Measurements from ENCODE around the gene MBLAC1. TPM values are rescaled to one million over a fixed set of nuclear protein-coding genes. Genes with fewer than 3 reads are reported as not detected.

MBLAC1 gene
- total and polyA plus RNA-seq, 9 of the 15 experiments (the other 6 are each of a cell fraction or from before 2014, with no cell fraction given), result 0.03 to 3.1 (median 0.52) TPM

DNA sequence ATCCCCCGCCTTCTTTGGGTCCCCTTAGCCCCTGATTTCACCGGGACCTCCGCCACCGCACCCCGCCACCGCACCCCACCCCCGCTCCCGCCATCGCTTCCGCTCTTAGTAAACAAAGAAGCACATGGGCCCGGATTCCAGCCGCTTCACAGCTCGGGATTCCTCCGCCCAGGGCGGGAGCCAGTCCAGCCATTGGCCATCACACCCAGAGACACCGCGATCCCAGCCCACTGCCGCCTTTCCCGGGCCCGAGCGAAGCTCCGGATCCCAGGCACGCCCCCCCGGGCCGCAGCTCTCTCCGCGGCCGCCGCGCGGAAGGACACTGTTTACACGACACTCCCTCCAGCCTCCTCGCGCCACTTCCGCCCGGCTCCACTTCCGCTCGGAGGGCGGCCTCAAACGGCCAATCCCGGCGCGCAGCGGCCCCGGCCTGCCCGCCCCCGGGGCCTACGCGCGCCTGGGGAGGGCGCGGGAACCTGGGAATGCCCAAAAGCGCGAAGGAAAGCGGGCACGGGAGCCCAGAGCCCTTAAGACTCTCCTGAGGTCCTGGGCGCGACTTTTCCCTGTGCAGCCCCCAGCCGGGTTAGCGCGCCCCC lies 26.2 kb upstream of the MBLAC1 start (continued):
- no peak for TF ChIP-seq SMARCB1 (IDR thresholded peaks at IDR 0.05; ENCODE audit: insufficient read length, low read depth)
- TF ChIP-seq MEF2D (tag; conservative IDR thresholded peaks at IDR 0.05; ENCODE audit: low read depth), result no peak
- TF ChIP-seq SMARCA5 (IDR thresholded peaks at IDR 0.05), result no peak
- TF ChIP-seq COPS2 (conservative IDR thresholded peaks at IDR 0.05), result no peak
- no peak for TF ChIP-seq CHCHD3 (CRISPR knock-in tag; IDR thresholded peaks at IDR 0.05)
- peak in 1 of 2 experiments; percentile 66; a peak in 1 of 4 replicates for TF ChIP-seq ETV6 (IDR thresholded peaks at IDR 0.05; ENCODE audit: borderline replicate concordance in 1 of 2, low read depth in 2 of 2, low read length in 1 of 2)
- no peak for TF ChIP-seq ETV6 (CRISPR knock-in tag; IDR thresholded peaks at IDR 0.05; ENCODE audit: borderline replicate concordance)
- no peak for TF ChIP-seq ZNF561 (CRISPR knock-in tag; conservative IDR thresholded peaks at IDR 0.05)
- TF ChIP-seq ZC3H8 (IDR thresholded peaks at IDR 0.05), result no peak
- TF ChIP-seq ZC3H4 (CRISPR knock-in tag; IDR thresholded peaks at IDR 0.05; ENCODE audit: borderline replicate concordance), result no peak
- TF ChIP-seq LCOR (CRISPR knock-in tag; IDR thresholded peaks at IDR 0.05), result no peak; the same call in 1 of the 2 replicates
- peak; percentile 99 for TF ChIP-seq KLF13 (tag; IDR thresholded peaks at IDR 0.05; ENCODE audit: borderline replicate concordance, low read depth)
- TF ChIP-seq JUNB (CRISPR knock-in tag; conservative IDR thresholded peaks at IDR 0.05), result no peak
- TF ChIP-seq, protein P1, sequence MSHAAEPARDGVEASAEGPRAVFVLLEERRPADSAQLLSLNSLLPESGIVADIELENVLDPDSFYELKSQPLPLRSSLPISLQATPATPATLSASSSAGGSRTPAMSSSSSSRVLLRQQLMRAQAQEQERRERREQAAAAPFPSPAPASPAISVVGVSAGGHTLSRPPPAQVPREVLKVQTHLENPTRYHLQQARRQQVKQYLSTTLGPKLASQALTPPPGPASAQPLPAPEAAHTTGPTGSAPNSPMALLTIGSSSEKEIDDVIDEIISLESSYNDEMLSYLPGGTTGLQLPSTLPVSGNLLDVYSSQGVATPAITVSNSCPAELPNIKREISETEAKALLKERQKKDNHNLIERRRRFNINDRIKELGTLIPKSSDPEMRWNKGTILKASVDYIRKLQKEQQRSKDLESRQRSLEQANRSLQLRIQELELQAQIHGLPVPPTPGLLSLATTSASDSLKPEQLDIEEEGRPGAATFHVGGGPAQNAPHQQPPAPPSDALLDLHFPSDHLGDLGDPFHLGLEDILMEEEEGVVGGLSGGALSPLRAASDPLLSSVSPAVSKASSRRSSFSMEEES (CRISPR knock-in tag; IDR thresholded peaks at IDR 0.05), result no peak
- TF ChIP-seq, protein P2, sequence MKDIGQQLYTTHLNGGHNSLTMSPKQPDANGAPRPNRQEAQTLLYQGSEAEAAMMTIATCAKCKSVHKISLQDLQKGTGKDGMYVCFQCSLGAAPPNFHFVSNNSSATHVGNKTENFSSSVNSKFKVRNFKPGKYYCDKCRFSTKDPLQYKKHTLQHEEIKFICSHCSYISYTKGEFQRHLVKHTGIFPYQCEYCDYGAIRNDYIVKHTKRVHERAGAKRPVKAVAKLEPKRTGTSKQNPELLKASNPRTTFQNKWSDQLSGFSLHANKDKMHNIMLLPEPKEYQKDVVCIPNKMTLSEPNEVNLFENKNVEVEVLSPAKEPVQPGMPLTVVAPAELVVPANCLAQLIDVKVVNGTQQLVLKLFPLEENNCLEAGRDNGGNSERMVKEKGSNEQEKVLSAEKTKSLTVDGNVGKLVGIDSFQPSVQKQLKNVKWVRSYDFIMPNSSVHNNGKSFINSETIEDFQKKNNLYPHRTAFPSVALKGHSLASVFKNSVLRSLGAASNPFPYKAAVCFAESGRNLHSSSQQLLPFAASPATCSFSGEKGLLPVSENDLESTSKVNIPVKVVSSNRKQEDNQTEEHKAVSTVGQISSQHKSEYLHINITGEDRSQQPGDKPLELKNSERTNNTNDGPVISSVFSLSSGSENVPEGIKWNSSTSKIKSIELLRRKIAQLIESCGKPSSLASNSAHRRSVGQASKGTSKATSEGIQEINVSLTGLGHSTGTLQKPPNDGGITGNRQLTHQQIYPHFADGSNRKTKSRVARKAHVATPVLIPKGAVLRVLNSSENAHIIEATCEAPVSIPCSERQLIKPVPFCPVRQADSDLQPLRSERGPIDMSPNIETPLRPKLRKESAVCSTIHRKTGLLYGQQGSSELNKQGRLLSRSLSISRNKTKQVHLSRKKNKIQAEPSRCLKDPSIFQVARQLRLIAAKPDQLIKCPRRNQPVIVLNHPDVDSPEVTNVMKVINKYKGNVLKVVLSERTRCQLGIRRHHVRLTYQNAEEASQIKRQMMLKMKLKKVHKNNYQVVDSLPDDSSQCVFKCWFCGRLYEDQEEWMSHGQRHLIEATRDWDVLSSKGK (CRISPR knock-in tag; IDR thresholded peaks at IDR 0.05), result no peak
- TF ChIP-seq, protein P3, sequence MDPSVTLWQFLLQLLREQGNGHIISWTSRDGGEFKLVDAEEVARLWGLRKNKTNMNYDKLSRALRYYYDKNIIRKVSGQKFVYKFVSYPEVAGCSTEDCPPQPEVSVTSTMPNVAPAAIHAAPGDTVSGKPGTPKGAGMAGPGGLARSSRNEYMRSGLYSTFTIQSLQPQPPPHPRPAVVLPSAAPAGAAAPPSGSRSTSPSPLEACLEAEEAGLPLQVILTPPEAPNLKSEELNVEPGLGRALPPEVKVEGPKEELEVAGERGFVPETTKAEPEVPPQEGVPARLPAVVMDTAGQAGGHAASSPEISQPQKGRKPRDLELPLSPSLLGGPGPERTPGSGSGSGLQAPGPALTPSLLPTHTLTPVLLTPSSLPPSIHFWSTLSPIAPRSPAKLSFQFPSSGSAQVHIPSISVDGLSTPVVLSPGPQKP (CRISPR knock-in tag; IDR thresholded peaks at IDR 0.05), result no peak
- TF ChIP-seq, protein P4, sequence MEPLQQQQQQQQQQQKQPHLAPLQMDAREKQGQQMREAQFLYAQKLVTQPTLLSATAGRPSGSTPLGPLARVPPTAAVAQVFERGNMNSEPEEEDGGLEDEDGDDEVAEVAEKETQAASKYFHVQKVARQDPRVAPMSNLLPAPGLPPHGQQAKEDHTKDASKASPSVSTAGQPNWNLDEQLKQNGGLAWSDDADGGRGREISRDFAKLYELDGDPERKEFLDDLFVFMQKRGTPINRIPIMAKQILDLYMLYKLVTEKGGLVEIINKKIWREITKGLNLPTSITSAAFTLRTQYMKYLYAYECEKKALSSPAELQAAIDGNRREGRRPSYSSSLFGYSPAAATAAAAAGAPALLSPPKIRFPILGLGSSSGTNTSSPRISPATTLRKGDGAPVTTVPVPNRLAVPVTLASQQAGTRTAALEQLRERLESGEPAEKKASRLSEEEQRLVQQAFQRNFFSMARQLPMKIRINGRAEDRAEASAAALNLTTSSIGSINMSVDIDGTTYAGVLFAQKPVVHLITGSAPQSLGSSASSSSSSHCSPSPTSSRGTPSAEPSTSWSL (CRISPR knock-in tag; IDR thresholded peaks at IDR 0.05; ENCODE audit: borderline replicate concordance), result no peak
- TF ChIP-seq ZNF785 (CRISPR knock-in tag; IDR thresholded peaks at IDR 0.05), result no peak
- TF ChIP-seq TCF7L2 (IDR thresholded peaks at IDR 0.05; ENCODE audit: low read depth, low read length), result no peak
- no peak for TF ChIP-seq MYNN (IDR thresholded peaks at IDR 0.05)
- TF ChIP-seq MYNN (CRISPR knock-in tag; IDR thresholded peaks at IDR 0.05), result no peak
- TF ChIP-seq ZNF165 (CRISPR knock-in tag; IDR thresholded peaks at IDR 0.05; ENCODE audit: borderline replicate concordance), result no peak
- TF ChIP-seq EWSR1 (IDR thresholded peaks at IDR 0.05; ENCODE audit: borderline replicate concordance, low read depth, partially characterized antibody), result no peak
